Endothelial cell of umbilical vein (primary cell): ENCODE data around the gene SLCO3A1.

ENCODE experiments used
- CTCF ChIP-seq, 2 donors: IDR thresholded peaks; 1 replicate in 1 of 2; 2 replicates in 1 of 2; pipeline ENCODE4 v1.5.1; 2011; ENCODE audit warnings: low read length in 2 of 2, mild to moderate bottlenecking in 2 of 2, moderate library complexity in 2 of 2, control low read depth in 1 of 2, inconsistent platforms in 1 of 2, low read depth in 1 of 2; ENCODE audit not compliant: insufficient read depth in 1 of 2; ENCODE audit errors: extremely low read depth in 1 of 2
- EZH2 ChIP-seq: IDR thresholded peaks from 2 replicates; pipeline ENCODE4 v1.6.1; 2012; ENCODE audit warnings: borderline replicate concordance, low read depth, mild to moderate bottlenecking, moderate library complexity, low read length, inconsistent platforms; ENCODE audit not compliant: severe bottlenecking
- FOS ChIP-seq: IDR thresholded peaks from 2 replicates; pipeline ENCODE4 v1.6.1; 2011; ENCODE audit warnings: mild to moderate bottlenecking, low read length, moderate library complexity, borderline replicate concordance; ENCODE audit not compliant: insufficient read depth
- POLR2A ChIP-seq: IDR thresholded peaks from 2 replicates; pipeline ENCODE4 v1.6.1; 2012; ENCODE audit warnings: low read depth, mild to moderate bottlenecking, control low read depth, low read length
- POLR2AphosphoS5 ChIP-seq: IDR thresholded peaks from 2 replicates; pipeline ENCODE4 v1.6.1; 2012; ENCODE audit warnings: low read depth, mild to moderate bottlenecking, control low read depth, low read length, moderate library complexity; ENCODE audit not compliant: insufficient read depth

- TF ChIP-seq CTCF (IDR thresholded peaks at IDR 0.05; ENCODE audit: extremely low read depth in 1 of 2, insufficient read depth in 1 of 2, low read depth in 1 of 2, low read length in 2 of 2): peak; percentile 80 to 83
- no peak for TF ChIP-seq EZH2
- TF ChIP-seq POLR2A: no peak
- TF ChIP-seq POLR2AphosphoS5: no peak
- no peak for TF ChIP-seq FOS
These were observed 228.7 kb downstream of the SLCO3A1 start for GRCh38 chr15:92082006-92082843.
